Fibroblast of lung (primary cell): ENCODE data around the gene PHF24. TPM values are rescaled to one million over a fixed set of nuclear protein-coding genes. Genes with fewer than 3 reads are reported as not detected.

Experiments
- DNase-seq, 2 donors: peaks; one replicate each; pipeline versions ENCODE4 v3.0.0 to v3.0.0-alpha.2; 2010; ENCODE audit warnings: low read depth in 2 of 2
- H2AFZ ChIP-seq: 2 replicates; pipeline ENCODE4 v1.5.1; 2012; ENCODE audit warnings: low read length, control low read depth, inconsistent platforms
- H3K27ac ChIP-seq: 2 replicates; pipeline ENCODE4 v1.5.1; 2011; ENCODE audit warnings: low read length, control low read depth; ENCODE audit not compliant: insufficient read depth
- H3K27me3 ChIP-seq: 2 replicates; pipeline ENCODE4 v1.5.1; 2011; ENCODE audit warnings: mild to moderate bottlenecking, low read length; ENCODE audit not compliant: control insufficient read depth, insufficient read depth
- H3K36me3 ChIP-seq: 2 replicates; pipeline ENCODE4 v1.5.1; 2011; ENCODE audit warnings: low read length; ENCODE audit not compliant: control insufficient read depth, insufficient read depth
- H3K4me1 ChIP-seq: 2 replicates; pipeline ENCODE4 v1.5.1; 2011; ENCODE audit warnings: low read length; ENCODE audit not compliant: control insufficient read depth, insufficient read depth; ENCODE audit errors: extremely low read depth
- H3K4me2 ChIP-seq: 2 replicates; pipeline ENCODE4 v1.5.1; 2011; ENCODE audit warnings: low read length, control low read depth; ENCODE audit not compliant: insufficient read depth; ENCODE audit errors: extremely low read depth
- H3K4me3 ChIP-seq, 4 experiments: fragments of 200-600 bp in 1 of 4; sonication (generic) in 1 of 4; replicated peaks in 1 of 4; 2 replicates each; pipeline ENCODE4 v1.5.1; 2011 to 2016; ENCODE audit warnings: low read length in 4 of 4, low read depth in 3 of 4, mild to moderate bottlenecking in 3 of 4, control low read depth in 2 of 4, inconsistent platforms in 1 of 4, mixed read lengths in 1 of 4; ENCODE audit not compliant: insufficient read depth in 1 of 4; ENCODE audit errors: control extremely low read depth in 1 of 4
- H3K79me2 ChIP-seq: 2 replicates; pipeline ENCODE4 v1.5.1; 2012; ENCODE audit warnings: mild to moderate bottlenecking, low read length, inconsistent platforms; ENCODE audit not compliant: control insufficient read depth, insufficient read depth
- H3K9ac ChIP-seq: 2 replicates; pipeline ENCODE4 v1.5.1; 2011; ENCODE audit warnings: mild to moderate bottlenecking, low read length, control low read depth; ENCODE audit not compliant: insufficient read depth
- H3K9me3 ChIP-seq: 2 replicates; pipeline ENCODE4 v1.5.1; 2012; ENCODE audit warnings: low read depth, low read length; ENCODE audit not compliant: control insufficient read depth, insufficient read depth
- H4K20me1 ChIP-seq: 2 replicates; pipeline ENCODE4 v1.5.1; 2011; ENCODE audit warnings: low read length; ENCODE audit not compliant: control insufficient read depth, insufficient read depth; ENCODE audit errors: extremely low read depth
- CTCF ChIP-seq, 2 donors: IDR thresholded peaks in 1 of 2; conservative IDR thresholded peaks in 1 of 2; 1 replicate in 1 of 2; 2 replicates in 1 of 2; pipeline ENCODE4 v1.5.1; 2011 to 2012; ENCODE audit warnings: low read length in 2 of 2, control low read depth in 1 of 2, inconsistent platforms in 1 of 2, low read depth in 1 of 2, mild to moderate bottlenecking in 1 of 2
- EZH2 ChIP-seq: IDR thresholded peaks from 2 replicates; pipeline ENCODE4 v1.5.1; 2012; ENCODE audit warnings: low read length, control low read depth, mild to moderate bottlenecking; ENCODE audit errors: missing control alignments
- polyA plus RNA-seq, 2 donors: library from polyadenylated mRNA; depleted of rRNA in 1 of 2; stranded (reverse) in 1 of 2; unstranded in 1 of 2; fragments of >200 nt; gene quantifications; 2 replicates each; pipeline ENCODE4 v1.2.1, GENCODE V29; 2011 to 2012; ENCODE audit warnings: missing spikeins in 1 of 2
- total RNA-seq: library from RNA; depleted of rRNA; stranded (reverse); fragments of >200 nt; gene quantifications from 2 replicates; pipeline ENCODE4 v1.2.1, GENCODE V29; 2014

The PHF24 gene
- total and polyA plus RNA-seq, 2 donors (not counting 1 experiment from before 2014, with no cell fraction given), result 0.17 TPM; not detected in 1

- TF ChIP-seq CTCF (conservative IDR thresholded peaks at IDR 0.05 in 1 of 2, IDR thresholded peaks at IDR 0.05 in 1 of 2; ENCODE audit: low read depth in 1 of 2, low read length in 2 of 2) (no peak), EZH2 (no peak)
- Histone ChIP-seq H3K4me3 (peak overlapping the region; percentile 66 to 88 (median 75)), H3K9ac (peak overlapping the region; percentile 95), H3K27ac (peak overlapping the region; percentile 90), H3K79me2 (peaks cover 2% of the 10 kb centered on the region), H2AFZ (peak overlapping the region; percentile 19), H3K9me3 (no peaks in the 10 kb centered on the region), H3K27me3 (no peaks in the 10 kb centered on the region), H3K4me1 (peaks cover 29% of the 10 kb centered on the region), H4K20me1 (no peaks in the 10 kb centered on the region), H3K36me3 (no peaks in the 10 kb centered on the region), H3K4me2 (peak overlapping the region; percentile 98)
- peak; percentile 52 to 74 for DNase-seq
These were observed 32.0 kb downstream of the PHF24 start for GRCh38 chr9:34989946-34990635.

GRCh38 chr9:34990908-34991606 is 33.0 kb downstream of the PHF24 start:
- Histone ChIP-seq H2AFZ (no peak overlapping the region), H3K9ac (no peak overlapping the region), H4K20me1 (no peaks in the 10 kb centered on the region), H3K27me3 (no peaks in the 10 kb centered on the region), H3K4me1 (peaks cover 29% of the 10 kb centered on the region), H3K4me3 (peak overlapping the region in 1 of 4 experiments; percentile 88), H3K36me3 (no peaks in the 10 kb centered on the region), H3K27ac (no peak overlapping the region), H3K79me2 (peaks cover 2% of the 10 kb centered on the region), H3K4me2 (peak overlapping the region; percentile 98), H3K9me3 (no peaks in the 10 kb centered on the region)
- DNase-seq, result no peak
- TF ChIP-seq EZH2 (no peak), CTCF (conservative IDR thresholded peaks at IDR 0.05 in 1 of 2, IDR thresholded peaks at IDR 0.05 in 1 of 2; ENCODE audit: low read depth in 1 of 2, low read length in 2 of 2) (no peak)

GRCh38 chr9:34991607-34992375 is 33.7 kb downstream of the PHF24 start:
- H3K27me3 ChIP-seq, result no peaks in the 10 kb centered on the region
- peak in 1 of 2 donors; percentile 49 for DNase-seq
- TF ChIP-seq EZH2 (no peak), CTCF (conservative IDR thresholded peaks at IDR 0.05 in 1 of 2, IDR thresholded peaks at IDR 0.05 in 1 of 2; ENCODE audit: low read depth in 1 of 2, low read length in 2 of 2) (no peak)
- H3K27ac ChIP-seq, result peak overlapping the region; percentile 81
- H3K4me1 ChIP-seq, result peaks cover 29% of the 10 kb centered on the region
- peak overlapping the region; percentile 48 for H3K4me2 ChIP-seq
- peaks cover 6% of the 10 kb centered on the region for H3K36me3 ChIP-seq
- H3K79me2 ChIP-seq, result peaks cover 2% of the 10 kb centered on the region
- H2AFZ ChIP-seq, result no peak overlapping the region
- H3K9me3 ChIP-seq, result no peaks in the 10 kb centered on the region
- peak overlapping the region in 1 of 4 experiments; percentile 3 for H3K4me3 ChIP-seq
- H4K20me1 ChIP-seq, result no peaks in the 10 kb centered on the region
- H3K9ac ChIP-seq, result no peak overlapping the region
